Measurements from ENCODE around the gene TCP11. TPM values are rescaled to one million over a fixed set of nuclear protein-coding genes. Genes with fewer than 3 reads are reported as not detected.

The TCP11 gene
- total RNA-seq, 1 experiment from 2014 or later = not detected

DNA sequence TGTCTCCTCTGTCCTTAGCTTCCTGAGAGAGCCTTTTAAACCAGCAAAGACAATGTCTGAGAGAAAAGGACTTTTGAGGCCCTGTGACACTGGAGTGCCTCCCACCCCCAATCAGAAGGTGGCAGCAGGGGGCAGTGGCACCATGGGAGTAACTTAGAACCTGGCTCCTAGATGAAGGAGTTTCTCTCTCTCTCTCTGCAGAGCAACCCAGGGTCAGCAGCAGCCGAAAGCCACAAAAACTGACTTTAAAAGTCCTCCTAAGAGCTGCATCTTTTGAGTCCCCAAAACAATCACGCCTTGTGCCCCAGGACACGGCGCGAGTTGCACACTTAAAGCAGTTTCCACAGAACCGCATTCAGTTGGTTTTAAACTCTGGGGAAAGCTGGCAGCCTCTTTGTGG is 5.3 kb upstream of the TCP11 start:
- CTCF ChIA-PET = interaction anchor here (1.2 to 3.3 kb wide), 3 partner anchors 59 to 95 kb away, joined by 5 to 21 read pairs (median 13); no protein-coding TSS in a partner anchor
- no peak for TF ChIP-seq TCF7L2 (IDR thresholded peaks at IDR 0.05; ENCODE audit: low read depth, low read length)
- TF ChIP-seq, protein P1, sequence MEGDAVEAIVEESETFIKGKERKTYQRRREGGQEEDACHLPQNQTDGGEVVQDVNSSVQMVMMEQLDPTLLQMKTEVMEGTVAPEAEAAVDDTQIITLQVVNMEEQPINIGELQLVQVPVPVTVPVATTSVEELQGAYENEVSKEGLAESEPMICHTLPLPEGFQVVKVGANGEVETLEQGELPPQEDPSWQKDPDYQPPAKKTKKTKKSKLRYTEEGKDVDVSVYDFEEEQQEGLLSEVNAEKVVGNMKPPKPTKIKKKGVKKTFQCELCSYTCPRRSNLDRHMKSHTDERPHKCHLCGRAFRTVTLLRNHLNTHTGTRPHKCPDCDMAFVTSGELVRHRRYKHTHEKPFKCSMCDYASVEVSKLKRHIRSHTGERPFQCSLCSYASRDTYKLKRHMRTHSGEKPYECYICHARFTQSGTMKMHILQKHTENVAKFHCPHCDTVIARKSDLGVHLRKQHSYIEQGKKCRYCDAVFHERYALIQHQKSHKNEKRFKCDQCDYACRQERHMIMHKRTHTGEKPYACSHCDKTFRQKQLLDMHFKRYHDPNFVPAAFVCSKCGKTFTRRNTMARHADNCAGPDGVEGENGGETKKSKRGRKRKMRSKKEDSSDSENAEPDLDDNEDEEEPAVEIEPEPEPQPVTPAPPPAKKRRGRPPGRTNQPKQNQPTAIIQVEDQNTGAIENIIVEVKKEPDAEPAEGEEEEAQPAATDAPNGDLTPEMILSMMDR (IDR thresholded peaks at IDR 0.05) = peak; percentile 83
- TF ChIP-seq POLR2AphosphoS5 (IDR thresholded peaks at IDR 0.05; ENCODE audit: low read depth, low read length) = no peak
- TF ChIP-seq, protein P2, sequence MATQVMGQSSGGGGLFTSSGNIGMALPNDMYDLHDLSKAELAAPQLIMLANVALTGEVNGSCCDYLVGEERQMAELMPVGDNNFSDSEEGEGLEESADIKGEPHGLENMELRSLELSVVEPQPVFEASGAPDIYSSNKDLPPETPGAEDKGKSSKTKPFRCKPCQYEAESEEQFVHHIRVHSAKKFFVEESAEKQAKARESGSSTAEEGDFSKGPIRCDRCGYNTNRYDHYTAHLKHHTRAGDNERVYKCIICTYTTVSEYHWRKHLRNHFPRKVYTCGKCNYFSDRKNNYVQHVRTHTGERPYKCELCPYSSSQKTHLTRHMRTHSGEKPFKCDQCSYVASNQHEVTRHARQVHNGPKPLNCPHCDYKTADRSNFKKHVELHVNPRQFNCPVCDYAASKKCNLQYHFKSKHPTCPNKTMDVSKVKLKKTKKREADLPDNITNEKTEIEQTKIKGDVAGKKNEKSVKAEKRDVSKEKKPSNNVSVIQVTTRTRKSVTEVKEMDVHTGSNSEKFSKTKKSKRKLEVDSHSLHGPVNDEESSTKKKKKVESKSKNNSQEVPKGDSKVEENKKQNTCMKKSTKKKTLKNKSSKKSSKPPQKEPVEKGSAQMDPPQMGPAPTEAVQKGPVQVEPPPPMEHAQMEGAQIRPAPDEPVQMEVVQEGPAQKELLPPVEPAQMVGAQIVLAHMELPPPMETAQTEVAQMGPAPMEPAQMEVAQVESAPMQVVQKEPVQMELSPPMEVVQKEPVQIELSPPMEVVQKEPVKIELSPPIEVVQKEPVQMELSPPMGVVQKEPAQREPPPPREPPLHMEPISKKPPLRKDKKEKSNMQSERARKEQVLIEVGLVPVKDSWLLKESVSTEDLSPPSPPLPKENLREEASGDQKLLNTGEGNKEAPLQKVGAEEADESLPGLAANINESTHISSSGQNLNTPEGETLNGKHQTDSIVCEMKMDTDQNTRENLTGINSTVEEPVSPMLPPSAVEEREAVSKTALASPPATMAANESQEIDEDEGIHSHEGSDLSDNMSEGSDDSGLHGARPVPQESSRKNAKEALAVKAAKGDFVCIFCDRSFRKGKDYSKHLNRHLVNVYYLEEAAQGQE (IDR thresholded peaks at IDR 0.05; ENCODE audit: insufficient read depth in 1 of 2, low read depth in 2 of 2, low read length in 1 of 2) = no peak
- no peak for TF ChIP-seq SIN3A (IDR thresholded peaks at IDR 0.05; ENCODE audit: borderline replicate concordance, insufficient read depth, low read depth, low read length)
- Histone ChIP-seq H3K36me3 (ENCODE audit: control insufficient read depth, insufficient read depth, low read length) (no peaks in the 10 kb centered on the region), H3K4me1 (ENCODE audit: control insufficient read depth, insufficient read depth, low read length) (peaks cover 3% of the 10 kb centered on the region; the same call in 1 of the 2 replicates), H3K4me3 (ENCODE audit: low read depth in 2 of 2, low read length in 2 of 2) (no peak overlapping the region), H3K9me3 (ENCODE audit: control insufficient read depth, insufficient read depth, low read depth, low read length) (no peaks in the 10 kb centered on the region), H3K27me3 (ENCODE audit: control insufficient read depth, insufficient read depth, low read length) (no peaks in the 10 kb centered on the region), H3K27ac (ENCODE audit: low read length) (no peak overlapping the region)
- intact Hi-C loops (cut with micrococcal nuclease; ENCODE audit: unreplicated experiment) = loop anchor here (2.0 kb wide), 2 partner anchors 58 to 94 kb away; no protein-coding TSS in a partner anchor
- DNase-seq (ENCODE audit: low read depth, low spot score) = no peak
- peak; percentile 90 for ATAC-seq
- in situ Hi-C loops (cut with HindIII; ENCODE audit: low pct_unique_long_range_greater_than_20kb, low sequenced_read_pairs) = no loop called here
- BruUV-seq (replicated peaks) = no TSS peak
- POLR2A ChIA-PET = no interaction called here

DNA sequence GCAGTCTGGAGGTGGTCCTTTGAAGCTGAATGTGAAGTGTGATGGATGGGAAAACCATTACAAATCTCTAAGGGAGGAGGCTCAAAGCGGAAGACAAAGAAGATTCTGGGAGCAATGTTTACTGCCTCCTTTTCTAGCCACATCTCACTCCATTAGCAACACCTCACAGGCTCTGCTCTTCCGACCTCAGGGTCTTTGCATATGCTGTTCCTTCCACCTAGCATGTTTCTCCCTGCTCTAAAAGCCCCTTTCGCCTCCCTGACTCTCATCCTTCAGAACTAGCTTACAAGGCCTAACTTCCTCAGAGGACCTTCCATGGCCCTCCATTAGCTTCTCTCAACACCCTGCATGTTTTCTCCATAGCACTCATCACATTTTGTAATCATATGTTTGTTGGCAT is 4.6 kb upstream of the TCP11 start:
- in situ Hi-C loops (cut with HindIII; ENCODE audit: low pct_unique_long_range_greater_than_20kb, low sequenced_read_pairs) = no loop called here
- POLR2A ChIA-PET = no interaction called here
- DNase-seq (ENCODE audit: low read depth, low spot score) (no peak), ATAC-seq (no peak)
- Histone ChIP-seq H3K4me1 (ENCODE audit: control insufficient read depth, insufficient read depth, low read length) (peaks cover 3% of the 10 kb centered on the region; the same call in 1 of the 2 replicates), H3K4me3 (ENCODE audit: low read depth in 2 of 2, low read length in 2 of 2) (no peak overlapping the region), H3K27ac (ENCODE audit: low read length) (no peak overlapping the region), H3K36me3 (ENCODE audit: control insufficient read depth, insufficient read depth, low read length) (no peaks in the 10 kb centered on the region), H3K27me3 (ENCODE audit: control insufficient read depth, insufficient read depth, low read length) (no peaks in the 10 kb centered on the region), H3K9me3 (ENCODE audit: control insufficient read depth, insufficient read depth, low read depth, low read length) (no peaks in the 10 kb centered on the region)
- TF ChIP-seq, protein P1 (IDR thresholded peaks at IDR 0.05) = no peak
- no peak for TF ChIP-seq POLR2AphosphoS5 (IDR thresholded peaks at IDR 0.05; ENCODE audit: low read depth, low read length)
- no peak for TF ChIP-seq SIN3A (IDR thresholded peaks at IDR 0.05; ENCODE audit: borderline replicate concordance, insufficient read depth, low read depth, low read length)
- TF ChIP-seq TCF7L2 (IDR thresholded peaks at IDR 0.05; ENCODE audit: low read depth, low read length) = no peak
- TF ChIP-seq, protein P2 (IDR thresholded peaks at IDR 0.05; ENCODE audit: insufficient read depth in 1 of 2, low read depth in 2 of 2, low read length in 1 of 2) = no peak
- CTCF ChIA-PET = interaction anchor here (1.8 to 3.3 kb wide), 2 partner anchors 59 to 95 kb away, joined by 13 to 21 read pairs; no protein-coding TSS in a partner anchor
- BruUV-seq (replicated peaks) = no TSS peak
- intact Hi-C loops (cut with micrococcal nuclease; ENCODE audit: unreplicated experiment) = loop anchor here (2.0 kb wide), 2 partner anchors 59 to 95 kb away; no protein-coding TSS in a partner anchor
